HG03025 (cell line): ENCODE results near the gene ITPR2.

Source experiments
- ATAC-seq: cut with Tn5 transposase; IDR thresholded peaks from one replicate; pipeline ENCODE4 v1.9.1; 2021; ENCODE audit warnings: mild to moderate bottlenecking, moderate library complexity; ENCODE audit not compliant: unreplicated experiment, low FRiP score

Gene ITPR2

GRCh38 chr12:26735249-26735639 lies 97.8 kb downstream of the ITPR2 start:
- no peak for ATAC-seq

GRCh38 chr12:26734510-26735248 lies 98.3 kb downstream of the ITPR2 start:
- ATAC-seq = no peak

- peak; percentile 55 for ATAC-seq
Observed at GRCh38 chr12:26732005-26732908, 100.7 kb downstream of the ITPR2 start.

GRCh38 chr12:26730481-26731350 lies 102.3 kb downstream of the ITPR2 start:
- ATAC-seq = no peak

- peak; percentile 44 for ATAC-seq
Observed at GRCh38 chr12:26729137-26729671, 103.8 kb downstream of the ITPR2 start.

- peak; percentile 37 for ATAC-seq
Observed at GRCh38 chr12:26728205-26729050, 104.6 kb downstream of the ITPR2 start.

- no peak for ATAC-seq
Observed at GRCh38 chr12:26727482-26728204, 105.4 kb downstream of the ITPR2 start.

GRCh38 chr12:26726956-26727355 lies 106.0 kb downstream of the ITPR2 start:
- ATAC-seq = no peak

- no peak for ATAC-seq
Observed at GRCh38 chr12:26725276-26725916, 107.6 kb downstream of the ITPR2 start.

- no peak for ATAC-seq
Observed at GRCh38 chr12:26724309-26724702, 108.7 kb downstream of the ITPR2 start.

- no peak for ATAC-seq
Observed at GRCh38 chr12:26723379-26724308, 109.3 kb downstream of the ITPR2 start.

GRCh38 chr12:26721800-26722199 lies 111.2 kb downstream of the ITPR2 start:
- ATAC-seq = no peak

- ATAC-seq = no peak
Observed at GRCh38 chr12:26719852-26720251, 113.1 kb downstream of the ITPR2 start.

GRCh38 chr12:26717757-26718156 lies 115.2 kb downstream of the ITPR2 start:
- no peak for ATAC-seq

GRCh38 chr12:26715232-26715631 lies 117.8 kb downstream of the ITPR2 start:
- no peak for ATAC-seq

GRCh38 chr12:26713885-26714383 lies 119.1 kb downstream of the ITPR2 start:
- peak; percentile 75 for ATAC-seq

GRCh38 chr12:26712892-26713291 lies 120.1 kb downstream of the ITPR2 start:
- no peak for ATAC-seq
